ENCODE results near the gene CREBRF.
A peak's percentile ranks its signal among the peaks of the same experiment; 100 is the strongest.
"Not testable (repeated sequence)": the region's sequence is repeated elsewhere in the genome, so short reads cannot be mapped to it uniquely, and the experiment has no call there.

The CREBRF gene

DNA sequence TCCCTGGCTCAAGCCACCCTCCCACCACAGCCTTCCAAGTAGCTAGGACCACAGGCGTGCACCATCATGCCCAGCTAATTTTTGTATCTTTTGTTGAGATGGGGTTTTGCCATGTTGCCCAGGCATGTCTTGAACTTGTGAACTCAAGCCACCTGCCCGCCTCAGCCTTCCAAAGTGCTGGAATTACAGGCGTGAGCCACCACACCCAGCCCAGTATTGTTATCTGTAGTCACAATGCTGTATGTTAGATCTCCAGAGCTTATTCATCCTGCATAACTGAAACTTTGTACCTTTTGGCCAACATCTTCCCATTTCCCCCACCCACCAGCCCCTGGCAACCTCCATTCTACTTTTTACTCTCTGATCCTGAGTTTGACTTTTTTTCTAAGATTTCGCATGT lies 37.5 kb downstream of the CREBRF start:
- peaks cover 35% of the 10 kb centered on the region for H3K36me3 Mint-ChIP-seq
- no peak overlapping the region for H3K27ac Mint-ChIP-seq
- H3K9me3 Mint-ChIP-seq = no peaks in the 10 kb centered on the region
- no peak for ATAC-seq
- H3K4me3 Mint-ChIP-seq = no peak overlapping the region
- H3K4me1 Mint-ChIP-seq = peaks cover 40% of the 10 kb centered on the region
- H3K27me3 Mint-ChIP-seq = no peaks in the 10 kb centered on the region

DNA sequence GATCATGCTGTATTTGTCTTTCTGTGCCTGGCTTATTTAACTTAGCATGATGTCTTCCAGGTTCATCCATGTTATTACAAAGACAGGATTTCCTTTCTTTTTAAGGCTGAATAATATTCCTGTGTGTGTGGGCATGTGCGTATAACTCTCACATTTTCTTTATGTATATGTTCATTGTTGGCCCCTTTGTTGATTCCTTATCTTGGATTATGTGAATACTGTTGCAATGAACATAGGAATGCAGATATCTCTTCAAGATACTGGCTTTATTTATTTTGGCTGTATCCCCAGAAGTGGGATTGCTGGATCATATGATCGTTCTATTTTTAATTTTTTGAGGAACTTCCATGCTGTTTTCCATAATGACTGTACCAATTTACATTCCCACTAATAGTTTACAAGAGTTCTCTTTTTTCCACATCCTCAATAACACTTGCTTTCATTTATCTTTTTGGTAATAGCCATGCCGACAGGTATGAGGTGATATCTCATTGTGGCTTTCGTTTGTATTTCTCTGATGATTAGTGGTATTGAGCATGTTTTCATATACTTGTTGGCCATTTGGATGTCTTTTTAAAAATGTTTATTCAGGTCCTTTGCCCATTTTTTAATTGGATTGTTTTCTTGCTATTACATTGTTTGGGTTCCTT lies 38.0 kb downstream of the CREBRF start:
- H3K27me3 Mint-ChIP-seq = no peaks in the 10 kb centered on the region
- H3K4me1 Mint-ChIP-seq = peaks cover 45% of the 10 kb centered on the region
- no peak overlapping the region for H3K27ac Mint-ChIP-seq
- H3K9me3 Mint-ChIP-seq = no peaks in the 10 kb centered on the region
- H3K4me3 Mint-ChIP-seq = no peak overlapping the region
- H3K36me3 Mint-ChIP-seq = peaks cover 35% of the 10 kb centered on the region
- no peak for ATAC-seq

DNA sequence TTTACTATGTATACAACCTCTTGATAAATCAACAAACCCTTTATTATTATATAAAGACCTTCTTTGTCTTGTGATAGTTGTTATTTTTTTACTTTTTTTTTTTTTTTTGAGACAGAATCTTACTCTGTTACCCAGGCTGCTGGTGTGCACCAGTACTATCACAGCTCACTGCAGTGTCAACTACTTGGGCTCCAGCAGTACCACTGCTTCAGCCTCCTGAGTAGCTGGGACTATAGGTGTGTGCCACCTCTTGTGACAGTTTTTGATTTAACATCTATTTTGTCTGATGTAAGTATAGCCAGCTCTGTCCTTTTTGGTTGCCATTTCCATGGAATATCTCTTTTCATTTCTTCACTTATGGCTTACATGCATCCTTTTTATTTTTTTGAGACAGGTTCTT lies 42.6 kb downstream of the CREBRF start:
- peaks cover 4% of the 10 kb centered on the region for H3K9me3 Mint-ChIP-seq
- peaks cover 52% of the 10 kb centered on the region for H3K4me1 Mint-ChIP-seq
- H3K27ac Mint-ChIP-seq = no peak overlapping the region
- ATAC-seq = no peak
- no peak overlapping the region for H3K4me3 Mint-ChIP-seq
- H3K36me3 Mint-ChIP-seq = peaks cover 34% of the 10 kb centered on the region
- H3K27me3 Mint-ChIP-seq = no peaks in the 10 kb centered on the region

DNA sequence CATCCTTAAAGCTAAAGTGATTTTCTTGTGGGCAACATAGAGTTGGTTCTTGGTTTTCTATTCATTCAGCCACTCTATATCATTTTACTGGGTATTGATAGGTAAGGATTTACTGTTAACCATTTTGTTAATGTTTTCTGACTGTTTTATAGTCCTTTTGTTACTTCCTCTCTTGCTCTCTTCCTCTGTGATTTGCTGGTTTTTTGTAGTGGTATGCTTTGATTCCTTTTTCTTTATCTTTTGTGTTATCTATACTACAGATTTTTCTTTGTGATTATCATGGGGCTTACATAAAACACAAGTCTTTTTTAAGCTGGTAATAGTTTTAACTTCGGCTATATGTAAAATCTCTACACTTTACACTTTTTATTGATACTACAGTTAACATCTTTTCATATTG lies 43.3 kb downstream of the CREBRF start:
- peaks cover 4% of the 10 kb centered on the region for H3K9me3 Mint-ChIP-seq
- H3K36me3 Mint-ChIP-seq = peaks cover 30% of the 10 kb centered on the region
- H3K27ac Mint-ChIP-seq = no peak overlapping the region
- no peaks in the 10 kb centered on the region for H3K27me3 Mint-ChIP-seq
- no peak for ATAC-seq
- H3K4me1 Mint-ChIP-seq = peaks cover 52% of the 10 kb centered on the region
- H3K4me3 Mint-ChIP-seq = no peak overlapping the region

DNA sequence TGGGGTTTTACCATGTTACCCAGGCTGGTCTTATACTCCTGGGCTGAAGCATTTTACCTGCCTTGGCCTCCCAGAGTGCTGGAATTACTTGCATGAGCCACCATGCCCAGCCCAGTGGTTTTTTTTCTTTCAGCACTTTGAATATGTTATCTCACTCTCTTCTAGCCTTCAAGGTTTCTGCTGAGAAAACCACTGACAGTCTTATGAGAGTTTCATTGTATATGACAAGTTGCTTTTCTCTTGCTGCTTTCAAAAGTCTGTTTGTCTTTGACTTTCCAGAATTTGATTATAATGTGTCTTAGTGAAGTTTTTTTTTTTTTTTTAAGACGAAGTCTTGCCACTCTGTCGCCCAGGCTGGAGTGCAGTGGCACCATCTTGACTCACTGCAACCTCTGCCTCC lies 45.1 kb downstream of the CREBRF start:
- Mint-ChIP-seq H3K4me3 (no peak overlapping the region), H3K36me3 (peaks cover 30% of the 10 kb centered on the region), H3K9me3 (peaks cover 4% of the 10 kb centered on the region), H3K27me3 (no peaks in the 10 kb centered on the region), H3K4me1 (peaks cover 54% of the 10 kb centered on the region), H3K27ac (no peak overlapping the region)
- ATAC-seq = no peak

DNA sequence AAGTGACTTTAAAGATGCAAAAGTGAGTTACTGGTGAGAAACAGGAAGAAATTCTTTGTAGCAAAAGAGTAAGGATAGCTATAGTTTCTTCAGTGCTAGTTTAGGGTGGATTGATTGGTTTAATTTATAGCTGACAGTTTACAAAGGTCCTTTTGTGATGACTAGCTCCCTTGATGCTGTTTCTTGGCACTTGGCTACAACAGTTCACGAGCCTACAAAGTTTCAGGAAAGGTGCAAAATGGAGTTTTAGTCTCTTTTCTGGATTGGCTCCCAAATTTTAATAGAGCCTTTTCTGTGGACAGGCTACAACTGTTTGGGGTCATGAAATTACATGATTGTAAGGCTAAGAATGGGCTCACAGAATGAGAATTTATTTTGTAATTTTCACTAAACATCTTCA lies 47.3 kb downstream of the CREBRF start:
- Mint-ChIP-seq H3K4me1 (peaks cover 37% of the 10 kb centered on the region), H3K36me3 (peaks cover 21% of the 10 kb centered on the region), H3K9me3 (peaks cover 4% of the 10 kb centered on the region), H3K27me3 (no peaks in the 10 kb centered on the region), H3K27ac (no peak overlapping the region), H3K4me3 (no peak overlapping the region)
- no peak for ATAC-seq

DNA sequence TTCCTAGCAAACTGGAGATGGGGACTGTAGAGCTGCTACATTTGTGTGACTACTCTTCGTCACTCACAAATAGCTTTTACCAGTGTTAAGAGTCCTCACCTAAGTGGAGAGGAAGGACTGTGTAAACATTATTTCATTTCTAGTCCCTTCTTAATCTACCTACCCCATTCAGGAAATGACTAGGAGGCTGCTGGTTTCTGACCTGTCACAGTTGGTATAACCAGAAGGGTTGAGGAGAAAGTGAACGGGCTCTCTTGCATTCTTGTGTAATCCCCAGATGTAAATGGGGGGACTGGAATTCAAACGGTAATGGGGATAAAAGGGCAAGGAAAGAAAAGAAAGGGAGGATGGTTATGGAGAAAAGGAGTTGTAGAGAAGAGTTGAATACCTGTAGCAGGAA lies 52.8 kb downstream of the CREBRF start:
- ATAC-seq = no peak
- peaks cover 40% of the 10 kb centered on the region for H3K36me3 Mint-ChIP-seq
- H3K4me1 Mint-ChIP-seq = peaks cover 10% of the 10 kb centered on the region
- H3K4me3 Mint-ChIP-seq = no peak overlapping the region
- no peaks in the 10 kb centered on the region for H3K9me3 Mint-ChIP-seq
- H3K27ac Mint-ChIP-seq = no peak overlapping the region
- no peaks in the 10 kb centered on the region for H3K27me3 Mint-ChIP-seq

DNA sequence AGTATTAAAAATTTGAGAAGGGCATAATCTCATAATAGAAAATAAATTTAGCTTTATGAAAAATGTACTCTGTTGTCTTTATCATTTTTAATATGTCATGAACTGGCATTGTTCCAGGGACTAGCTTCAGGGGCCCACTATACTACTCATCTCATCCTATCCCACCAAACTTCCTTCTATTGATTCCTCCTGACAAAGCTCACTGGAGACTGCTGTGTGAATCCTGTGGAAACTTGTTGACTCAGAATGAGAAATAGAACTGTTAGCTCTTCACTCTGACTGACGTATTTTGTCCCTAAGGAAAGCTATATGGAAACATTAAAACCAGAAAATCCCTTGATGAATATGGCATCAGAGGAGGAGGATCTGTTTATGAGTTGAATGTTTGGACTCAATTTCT lies 58.4 kb downstream of the CREBRF start:
- H3K9me3 Mint-ChIP-seq = peaks cover 3% of the 10 kb centered on the region
- H3K27me3 Mint-ChIP-seq = no peaks in the 10 kb centered on the region
- no peak for ATAC-seq
- H3K36me3 Mint-ChIP-seq = peaks cover 85% of the 10 kb centered on the region
- no peak overlapping the region for H3K27ac Mint-ChIP-seq
- no peak overlapping the region for H3K4me3 Mint-ChIP-seq
- peaks cover 9% of the 10 kb centered on the region for H3K4me1 Mint-ChIP-seq

DNA sequence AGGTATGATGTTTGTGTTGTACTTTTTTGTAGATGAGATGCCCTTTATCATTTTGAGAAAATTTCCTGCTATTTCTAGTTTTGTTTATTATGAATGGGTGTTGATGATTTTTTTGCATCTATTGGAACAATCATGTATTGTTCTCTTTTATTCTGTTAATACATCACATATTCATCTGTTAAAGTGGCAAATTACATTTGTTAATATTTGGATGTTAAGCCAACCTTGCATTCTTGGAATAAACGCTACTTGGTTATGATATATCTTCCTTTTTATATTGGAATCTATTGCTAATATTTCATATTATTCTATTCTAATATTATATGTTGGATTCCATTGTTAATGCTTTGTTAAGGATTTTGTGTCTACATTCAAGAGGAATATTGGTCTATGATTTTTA lies 63.6 kb downstream of the CREBRF start:
- peaks cover 9% of the 10 kb centered on the region for H3K4me1 Mint-ChIP-seq
- peaks cover 3% of the 10 kb centered on the region for H3K9me3 Mint-ChIP-seq
- H3K27me3 Mint-ChIP-seq = no peaks in the 10 kb centered on the region
- no peak overlapping the region for H3K27ac Mint-ChIP-seq
- H3K4me3 Mint-ChIP-seq = no peak overlapping the region
- ATAC-seq = no peak
- peaks cover 71% of the 10 kb centered on the region for H3K36me3 Mint-ChIP-seq

DNA sequence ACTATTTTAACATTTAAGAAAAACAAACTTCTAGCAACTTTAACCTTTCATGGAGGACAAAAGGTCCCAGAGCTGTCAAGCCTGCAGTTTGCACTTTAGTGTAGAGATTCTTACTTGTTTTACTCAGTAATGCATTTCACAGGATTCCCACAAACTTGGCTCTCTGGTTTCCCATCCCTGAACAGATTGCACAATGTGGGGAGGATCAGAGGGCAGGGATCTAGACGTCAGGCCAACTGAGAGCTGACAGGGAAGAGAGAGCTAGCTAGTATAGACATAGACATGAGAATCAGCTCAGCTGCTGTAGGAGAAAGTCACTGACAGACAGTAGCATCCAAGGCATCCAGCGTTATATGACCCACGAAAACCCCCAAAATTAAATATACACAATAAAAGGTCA lies 67.3 kb downstream of the CREBRF start:
- H3K36me3 Mint-ChIP-seq = peaks cover 63% of the 10 kb centered on the region
- ATAC-seq = no peak

DNA sequence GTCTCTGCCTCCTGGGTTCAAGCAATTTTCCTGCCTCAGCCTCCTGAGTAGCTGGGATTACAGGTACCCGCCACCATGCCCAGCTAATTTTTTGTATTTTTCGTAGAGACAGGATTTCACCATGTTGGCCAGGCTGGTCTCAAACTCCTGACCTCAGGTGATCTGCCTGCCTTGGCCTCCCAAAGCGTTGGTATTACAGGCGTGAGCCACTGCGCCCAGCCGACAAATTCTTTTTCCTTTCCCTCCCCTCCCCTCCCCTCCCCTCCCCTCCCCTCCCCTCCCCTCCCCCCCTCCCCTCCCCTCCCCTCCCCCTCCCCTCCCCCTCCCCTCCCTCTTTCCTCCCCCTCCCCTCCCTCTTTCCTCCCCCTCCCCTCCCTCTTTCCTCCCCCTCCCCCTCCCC lies 76.0 kb downstream of the CREBRF start:
- not testable (repeated sequence) for H3K27ac Mint-ChIP-seq, H3K27me3 Mint-ChIP-seq, H3K4me3 Mint-ChIP-seq, H3K4me1 Mint-ChIP-seq, ATAC-seq, H3K9me3 Mint-ChIP-seq
- peaks cover 23% of the 10 kb centered on the region for H3K36me3 Mint-ChIP-seq

More for the DNA sequence above, 67.3 kb downstream of the CREBRF start:
- Mint-ChIP-seq H3K27ac (no peak overlapping the region), H3K4me1 (peaks cover 4% of the 10 kb centered on the region), H3K4me3 (no peak overlapping the region), H3K27me3 (no peaks in the 10 kb centered on the region), H3K9me3 (no peaks in the 10 kb centered on the region)

DNA sequence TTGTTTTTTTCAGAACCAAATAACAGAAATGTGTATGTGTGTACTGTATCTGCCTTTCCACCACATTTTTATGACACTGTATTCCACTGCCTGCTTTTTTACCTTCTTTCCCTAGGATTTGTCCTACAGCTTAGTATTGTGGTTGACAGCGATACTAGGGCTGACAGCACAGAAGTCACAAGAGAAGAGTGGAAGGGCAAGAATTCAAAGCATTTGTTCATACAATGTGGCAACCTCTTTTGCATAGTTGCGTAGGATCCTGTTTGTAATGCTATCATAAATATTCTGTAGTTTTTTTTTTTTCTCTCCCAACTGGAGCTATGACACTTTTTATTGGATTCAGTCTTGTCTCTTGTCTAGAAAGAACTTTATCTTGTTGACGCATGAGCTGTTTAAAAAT lies 82.6 kb downstream of the CREBRF start:
- ATAC-seq = no peak
- Mint-ChIP-seq H3K27ac (no peak overlapping the region), H3K36me3 (no peaks in the 10 kb centered on the region), H3K4me3 (no peak overlapping the region), H3K4me1 (no peaks in the 10 kb centered on the region), H3K27me3 (no peaks in the 10 kb centered on the region), H3K9me3 (no peaks in the 10 kb centered on the region)

DNA sequence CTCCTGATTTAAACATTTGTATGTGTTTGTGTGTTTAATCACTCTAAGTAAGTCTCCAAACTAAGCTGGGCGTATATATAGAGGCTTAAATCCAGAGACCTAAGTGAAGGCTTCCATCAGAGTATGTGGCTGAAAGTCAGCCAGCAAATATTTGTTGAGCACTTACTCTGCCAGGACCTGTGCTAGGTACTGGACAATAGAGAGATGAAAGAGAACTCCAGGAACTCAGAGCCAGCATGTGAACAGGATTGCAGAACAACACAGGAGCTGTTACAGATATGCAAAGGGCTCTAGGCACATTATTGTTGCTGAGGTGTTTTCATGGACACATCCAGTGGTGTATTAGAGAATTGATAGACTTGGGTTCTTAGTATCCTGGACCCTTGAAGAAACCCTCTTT lies 83.5 kb downstream of the CREBRF start:
- no peaks in the 10 kb centered on the region for H3K27me3 Mint-ChIP-seq
- no peak overlapping the region for H3K4me3 Mint-ChIP-seq
- ATAC-seq = no peak
- no peaks in the 10 kb centered on the region for H3K36me3 Mint-ChIP-seq
- H3K4me1 Mint-ChIP-seq = no peaks in the 10 kb centered on the region
- no peaks in the 10 kb centered on the region for H3K9me3 Mint-ChIP-seq
- no peak overlapping the region for H3K27ac Mint-ChIP-seq

DNA sequence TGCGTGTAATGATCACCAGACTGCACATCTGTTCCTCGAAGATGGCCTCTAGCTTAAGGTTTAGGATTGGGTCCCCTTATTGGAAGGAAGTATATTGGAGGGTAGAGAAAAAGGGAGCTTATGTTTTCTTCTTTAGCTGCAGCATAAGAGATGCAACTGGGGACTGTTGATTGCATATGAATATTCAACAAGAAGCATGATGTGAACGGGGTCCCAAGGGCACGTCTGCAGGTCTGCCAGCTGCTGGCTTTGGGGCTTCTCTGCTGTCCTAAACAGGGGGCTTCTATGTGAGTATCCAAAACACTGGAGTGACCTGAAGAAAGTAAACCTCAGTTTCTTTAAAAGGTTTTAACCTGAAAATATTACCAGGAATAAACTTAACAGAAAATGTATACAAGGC lies 84.6 kb downstream of the CREBRF start:
- Mint-ChIP-seq H3K27me3 (no peaks in the 10 kb centered on the region), H3K9me3 (no peaks in the 10 kb centered on the region), H3K4me1 (no peaks in the 10 kb centered on the region), H3K4me3 (no peak overlapping the region), H3K36me3 (no peaks in the 10 kb centered on the region), H3K27ac (no peak overlapping the region)
- no peak for ATAC-seq

DNA sequence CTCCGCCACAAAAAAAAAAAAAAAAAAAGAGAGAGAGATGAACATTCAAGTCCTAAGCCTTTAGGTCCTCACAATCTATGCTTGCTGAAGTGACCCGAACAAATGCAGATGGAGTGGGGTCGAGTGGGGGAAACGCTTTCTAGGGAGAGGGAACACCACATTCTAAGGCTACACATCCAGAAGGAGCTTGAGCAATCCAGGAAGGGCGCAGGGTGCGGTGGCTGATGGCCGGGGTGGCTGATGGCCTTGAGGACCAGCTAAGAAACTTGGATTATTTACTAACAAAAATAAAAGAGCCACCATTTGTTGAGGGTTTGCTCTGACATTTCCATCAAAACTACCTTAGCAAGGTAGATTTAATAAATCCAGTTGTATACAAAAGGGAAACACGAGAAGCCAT lies 87.4 kb downstream of the CREBRF start:
- H3K27ac Mint-ChIP-seq = no peak overlapping the region
- no peak for ATAC-seq
- no peak overlapping the region for H3K4me3 Mint-ChIP-seq
- peaks cover 8% of the 10 kb centered on the region for H3K36me3 Mint-ChIP-seq
- no peaks in the 10 kb centered on the region for H3K4me1 Mint-ChIP-seq
- no peaks in the 10 kb centered on the region for H3K9me3 Mint-ChIP-seq
- H3K27me3 Mint-ChIP-seq = no peaks in the 10 kb centered on the region

DNA sequence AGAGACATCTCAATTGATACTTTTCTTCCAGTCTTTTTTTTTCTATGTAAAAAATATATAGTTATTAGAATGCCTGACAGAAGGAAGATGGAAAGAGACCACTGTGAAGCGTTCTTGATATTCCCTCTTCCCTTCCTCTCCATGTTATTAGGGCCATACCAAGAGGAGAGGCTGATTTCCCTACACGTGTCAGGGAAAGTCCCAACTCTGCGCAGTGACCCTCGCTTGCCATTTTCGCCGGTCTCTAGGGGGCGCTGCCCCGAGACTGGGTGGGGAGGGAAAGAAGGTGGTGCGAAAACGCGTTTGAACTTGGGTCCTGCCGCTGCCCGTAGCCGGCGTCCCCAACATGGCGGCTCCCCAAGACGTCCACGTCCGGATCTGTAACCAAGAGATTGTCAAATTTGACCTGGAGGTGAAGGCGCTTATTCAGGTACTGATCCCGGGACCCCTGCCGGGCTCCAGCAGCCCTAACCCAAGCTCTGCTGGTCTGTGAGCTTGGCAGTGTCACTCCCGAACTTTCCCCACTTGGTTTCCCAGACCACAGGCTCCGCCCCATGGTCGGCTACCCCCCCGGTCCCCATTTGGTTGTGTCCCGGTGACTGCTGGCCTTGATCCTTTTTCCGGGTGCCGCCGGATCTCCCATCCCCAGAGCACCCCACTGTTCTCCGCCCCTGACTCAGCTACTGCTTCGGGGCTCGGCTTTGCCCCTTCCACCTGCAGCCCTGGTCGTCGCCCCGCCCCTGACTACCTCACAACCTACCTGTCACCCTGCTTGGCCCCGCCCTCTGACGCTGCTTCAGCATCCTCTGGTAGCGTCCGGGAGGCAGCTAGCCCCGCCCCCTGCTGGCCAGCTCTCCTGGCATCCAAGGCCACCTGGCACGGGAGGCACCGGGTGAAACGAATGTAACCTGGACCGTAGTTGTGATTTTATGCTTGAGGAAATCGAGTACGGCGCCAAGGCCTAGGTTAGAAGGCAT lies 88.3 kb downstream of the CREBRF start, which contains the start of gene BNIP1:
Gene BNIP1, plus strand, starts transcription at position 332 of the 977 bp plus-strand sequence. Its CDS starts 15 bp downstream, at position 347.
- H3K4me3 Mint-ChIP-seq = peak within 1 kb of the TSS; percentile 87
- H3K4me1 Mint-ChIP-seq = no peaks in the 10 kb centered on the region
- peak; percentile 99 for ATAC-seq
- no peaks in the 10 kb centered on the region for H3K27me3 Mint-ChIP-seq
- H3K27ac Mint-ChIP-seq = peak within 1 kb of the TSS; percentile 91
- H3K36me3 Mint-ChIP-seq = peaks cover 17% of the 10 kb centered on the region
- H3K9me3 Mint-ChIP-seq = no peaks in the 10 kb centered on the region
